Nephron progenitor cell (in vitro differentiated cells): ENCODE data around the gene SPATS2L.

Experiments
- DNase-seq: peaks from one replicate; pipeline ENCODE4 v3.0.0; 2021
- H3K27ac Mint-ChIP-seq: 2 replicates; pipeline ENCODE4 v1.8.0; 2021; ENCODE audit warnings: mild to moderate bottlenecking, moderate library complexity, mixed read lengths
- H3K27me3 Mint-ChIP-seq: 2 replicates; pipeline ENCODE4 v1.8.0; 2021; ENCODE audit warnings: mild to moderate bottlenecking, low read depth, mixed read lengths; ENCODE audit not compliant: poor library complexity
- H3K36me3 Mint-ChIP-seq: 2 replicates; pipeline ENCODE4 v1.8.0; 2021; ENCODE audit warnings: low read depth, mixed read lengths
- H3K4me1 Mint-ChIP-seq: 2 replicates; pipeline ENCODE4 v1.8.0; 2021; ENCODE audit warnings: mixed read lengths
- H3K4me3 Mint-ChIP-seq: 2 replicates; pipeline ENCODE4 v1.8.0; 2021; ENCODE audit warnings: mild to moderate bottlenecking, moderate library complexity, mixed read lengths
- H3K9me3 Mint-ChIP-seq: 2 replicates; pipeline ENCODE4 v1.8.0; 2021; ENCODE audit warnings: mild to moderate bottlenecking, moderate library complexity, mixed read lengths
- TF ChIP-seq, protein P1 (sequence below): fragments of 200-600 bp; sonication (generic); IDR thresholded peaks from 2 replicates; pipeline ENCODE4 v1.5.0; 2021; ENCODE audit warnings: antibody characterized with exemption

SPATS2L gene

DNA sequence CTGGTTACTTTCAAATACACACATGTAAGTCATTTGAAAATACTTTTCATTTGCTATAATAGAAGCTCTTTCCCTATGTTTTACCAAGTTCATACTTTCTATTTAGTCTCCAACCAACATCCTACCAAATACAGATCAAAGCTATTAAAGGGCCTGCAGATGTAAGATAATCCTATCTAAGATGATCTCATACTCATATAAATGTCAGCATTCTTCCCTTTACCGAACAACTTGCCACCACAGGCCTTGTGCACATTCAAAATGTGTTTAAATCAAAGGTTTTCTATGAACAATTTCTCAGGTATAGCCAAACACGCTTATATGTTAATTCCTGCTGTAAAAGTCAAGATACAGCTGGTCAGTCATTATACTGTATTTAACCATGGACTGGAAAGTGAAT is 180.0 kb downstream of the SPATS2L start:
- Mint-ChIP-seq H3K27ac (no peak overlapping the region), H3K36me3 (peaks cover 22% of the 10 kb centered on the region), H3K4me3 (no peak overlapping the region), H3K9me3 (peaks cover 4% of the 10 kb centered on the region), H3K4me1 (peaks cover 18% of the 10 kb centered on the region), H3K27me3 (no peaks in the 10 kb centered on the region)
- no peak for DNase-seq
- TF ChIP-seq, protein P1, sequence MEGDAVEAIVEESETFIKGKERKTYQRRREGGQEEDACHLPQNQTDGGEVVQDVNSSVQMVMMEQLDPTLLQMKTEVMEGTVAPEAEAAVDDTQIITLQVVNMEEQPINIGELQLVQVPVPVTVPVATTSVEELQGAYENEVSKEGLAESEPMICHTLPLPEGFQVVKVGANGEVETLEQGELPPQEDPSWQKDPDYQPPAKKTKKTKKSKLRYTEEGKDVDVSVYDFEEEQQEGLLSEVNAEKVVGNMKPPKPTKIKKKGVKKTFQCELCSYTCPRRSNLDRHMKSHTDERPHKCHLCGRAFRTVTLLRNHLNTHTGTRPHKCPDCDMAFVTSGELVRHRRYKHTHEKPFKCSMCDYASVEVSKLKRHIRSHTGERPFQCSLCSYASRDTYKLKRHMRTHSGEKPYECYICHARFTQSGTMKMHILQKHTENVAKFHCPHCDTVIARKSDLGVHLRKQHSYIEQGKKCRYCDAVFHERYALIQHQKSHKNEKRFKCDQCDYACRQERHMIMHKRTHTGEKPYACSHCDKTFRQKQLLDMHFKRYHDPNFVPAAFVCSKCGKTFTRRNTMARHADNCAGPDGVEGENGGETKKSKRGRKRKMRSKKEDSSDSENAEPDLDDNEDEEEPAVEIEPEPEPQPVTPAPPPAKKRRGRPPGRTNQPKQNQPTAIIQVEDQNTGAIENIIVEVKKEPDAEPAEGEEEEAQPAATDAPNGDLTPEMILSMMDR, result no peak

- Mint-ChIP-seq H3K9me3 (peaks cover 7% of the 10 kb centered on the region), H3K4me3 (no peak overlapping the region), H3K36me3 (peaks cover 36% of the 10 kb centered on the region), H3K27ac (no peak overlapping the region), H3K4me1 (peaks cover 18% of the 10 kb centered on the region), H3K27me3 (no peaks in the 10 kb centered on the region)
- no peak for DNase-seq
- TF ChIP-seq, protein P1, result no peak
These were observed 181.7 kb downstream of the SPATS2L start for GRCh38 chr2:200488169-200488568.

GRCh38 chr2:200490001-200490400 is 183.5 kb downstream of the SPATS2L start:
- no peaks in the 10 kb centered on the region for H3K27me3 Mint-ChIP-seq
- H3K4me1 Mint-ChIP-seq, result peaks cover 4% of the 10 kb centered on the region
- TF ChIP-seq, protein P1, result no peak
- no peak overlapping the region for H3K4me3 Mint-ChIP-seq
- no peak for DNase-seq
- no peak overlapping the region for H3K27ac Mint-ChIP-seq
- H3K9me3 Mint-ChIP-seq, result peaks cover 7% of the 10 kb centered on the region
- H3K36me3 Mint-ChIP-seq, result peaks cover 44% of the 10 kb centered on the region

DNA sequence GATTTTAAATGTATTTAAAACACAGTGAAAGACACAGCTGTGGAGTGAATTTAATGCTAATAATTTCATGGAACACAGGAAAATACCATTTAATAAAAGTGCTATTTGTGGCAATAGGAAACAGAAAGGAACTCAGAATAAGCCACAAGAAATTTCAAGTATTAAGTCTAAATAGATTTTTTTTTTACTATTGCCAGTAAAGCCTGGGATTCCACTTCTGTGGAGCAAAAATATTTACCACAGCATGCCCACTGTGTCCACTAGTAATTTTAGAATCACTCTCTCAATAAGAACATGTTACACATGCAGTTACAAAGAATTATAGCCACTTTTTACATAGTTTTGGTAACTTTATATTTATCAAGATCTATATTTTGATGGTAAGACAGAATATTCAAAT is 186.2 kb downstream of the SPATS2L start:
- Mint-ChIP-seq H3K27me3 (no peaks in the 10 kb centered on the region), H3K36me3 (peaks cover 54% of the 10 kb centered on the region), H3K27ac (no peak overlapping the region), H3K4me3 (no peak overlapping the region), H3K4me1 (no peaks in the 10 kb centered on the region), H3K9me3 (peaks cover 7% of the 10 kb centered on the region)
- no peak for DNase-seq
- TF ChIP-seq, protein P1, result no peak

GRCh38 chr2:200494048-200494447 is 187.6 kb downstream of the SPATS2L start:
- Mint-ChIP-seq H3K9me3 (peaks cover 7% of the 10 kb centered on the region), H3K4me1 (no peaks in the 10 kb centered on the region), H3K27me3 (no peaks in the 10 kb centered on the region), H3K27ac (no peak overlapping the region), H3K36me3 (peaks cover 67% of the 10 kb centered on the region), H3K4me3 (no peak overlapping the region)
- TF ChIP-seq, protein P1, result no peak
- DNase-seq, result no peak

GRCh38 chr2:200496696-200497095 is 190.2 kb downstream of the SPATS2L start:
- TF ChIP-seq, protein P1, result no peak
- Mint-ChIP-seq H3K27ac (peak overlapping the region; percentile 51), H3K4me1 (no peaks in the 10 kb centered on the region), H3K4me3 (no peak overlapping the region), H3K27me3 (no peaks in the 10 kb centered on the region), H3K36me3 (peaks cover 48% of the 10 kb centered on the region), H3K9me3 (peaks cover under 1% of the 10 kb centered on the region)
- DNase-seq, result no peak
